HL-60 (cell line): ENCODE data around the gene DCDC1.

ENCODE experiments used
- CTCF ChIP-seq: IDR thresholded peaks from one replicate; pipeline ENCODE4 v1.5.1; 2011; ENCODE audit warnings: low read length, control low read depth, inconsistent platforms; ENCODE audit not compliant: insufficient read depth
- POLR2AphosphoS5 ChIP-seq: IDR thresholded peaks from 2 replicates; pipeline ENCODE4 v1.6.1; 2012; ENCODE audit warnings: low read depth

GRCh38 chr11:31001427-31001826 lies 368.1 kb downstream of the DCDC1 start:
- TF ChIP-seq CTCF (no peak), POLR2AphosphoS5 (no peak)
